PC-9 (cell line): ENCODE results near the gene NFATC1.

ENCODE experiments used
- EZH2 ChIP-seq: fragments of 200-600 bp; sonication (generic); IDR thresholded peaks from 2 replicates; pipeline ENCODE4 v1.8.0; 2017; ENCODE audit warnings: antibody characterized with exemption, low read depth
- TF ChIP-seq, protein P1 (sequence below): fragments of 200-600 bp; sonication (generic); conservative IDR thresholded peaks from 2 replicates; pipeline ENCODE4 v1.6.1; 2017; ENCODE audit warnings: mixed run types, antibody characterized with exemption, mild to moderate bottlenecking, moderate library complexity

- TF ChIP-seq, protein P1, sequence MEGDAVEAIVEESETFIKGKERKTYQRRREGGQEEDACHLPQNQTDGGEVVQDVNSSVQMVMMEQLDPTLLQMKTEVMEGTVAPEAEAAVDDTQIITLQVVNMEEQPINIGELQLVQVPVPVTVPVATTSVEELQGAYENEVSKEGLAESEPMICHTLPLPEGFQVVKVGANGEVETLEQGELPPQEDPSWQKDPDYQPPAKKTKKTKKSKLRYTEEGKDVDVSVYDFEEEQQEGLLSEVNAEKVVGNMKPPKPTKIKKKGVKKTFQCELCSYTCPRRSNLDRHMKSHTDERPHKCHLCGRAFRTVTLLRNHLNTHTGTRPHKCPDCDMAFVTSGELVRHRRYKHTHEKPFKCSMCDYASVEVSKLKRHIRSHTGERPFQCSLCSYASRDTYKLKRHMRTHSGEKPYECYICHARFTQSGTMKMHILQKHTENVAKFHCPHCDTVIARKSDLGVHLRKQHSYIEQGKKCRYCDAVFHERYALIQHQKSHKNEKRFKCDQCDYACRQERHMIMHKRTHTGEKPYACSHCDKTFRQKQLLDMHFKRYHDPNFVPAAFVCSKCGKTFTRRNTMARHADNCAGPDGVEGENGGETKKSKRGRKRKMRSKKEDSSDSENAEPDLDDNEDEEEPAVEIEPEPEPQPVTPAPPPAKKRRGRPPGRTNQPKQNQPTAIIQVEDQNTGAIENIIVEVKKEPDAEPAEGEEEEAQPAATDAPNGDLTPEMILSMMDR, result no peak
- no peak for TF ChIP-seq EZH2
Observed at GRCh38 chr18:79532313-79533007, 136.7 kb downstream of the NFATC1 start.
